Activated CD4-positive, CD25-positive, alpha-beta regulatory T cell treated with anti-CD3 and anti-CD28 coated beads, Interleukin-2, amount 50 U/mL, for 72 hours (primary cell): ENCODE measurements around the gene PHF24.
A peak's percentile ranks its signal among the peaks of the same experiment; 100 is the strongest.

ENCODE experiments used
- DNase-seq: peaks from one replicate; pipeline ENCODE4 v3.0.0; 2021

Gene PHF24

GRCh38 chr9:34984049-34984448, 26.0 kb downstream of the PHF24 start:
- no peak for DNase-seq

- DNase-seq: peak; percentile 61
Measured at GRCh38 chr9:34985311-34985899, 27.3 kb downstream of the PHF24 start.

DNA sequence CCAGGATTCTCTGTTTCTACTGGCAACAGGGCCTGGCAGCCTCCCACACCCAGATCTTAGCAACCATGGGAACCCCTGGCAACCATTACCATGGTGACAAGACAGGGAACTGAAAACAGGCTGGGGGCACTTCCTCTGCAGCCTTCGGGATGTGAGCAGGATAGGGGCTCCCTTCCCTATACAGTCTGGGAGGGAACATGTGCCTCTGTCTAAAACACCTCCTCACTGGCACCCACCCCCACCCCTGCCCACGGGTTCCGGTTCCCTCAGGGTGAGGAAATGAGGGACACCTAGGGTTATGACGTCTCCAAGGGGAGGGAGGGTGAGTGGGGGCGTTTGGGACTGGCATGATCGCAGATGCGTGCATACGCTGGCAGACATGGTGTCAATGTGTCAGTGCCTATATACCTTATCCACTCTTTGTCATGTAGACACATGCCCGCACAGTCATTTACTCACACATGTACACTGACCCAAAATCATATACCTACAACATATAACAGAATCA, 28.5 kb downstream of the PHF24 start:
- DNase-seq: no peak

DNA sequence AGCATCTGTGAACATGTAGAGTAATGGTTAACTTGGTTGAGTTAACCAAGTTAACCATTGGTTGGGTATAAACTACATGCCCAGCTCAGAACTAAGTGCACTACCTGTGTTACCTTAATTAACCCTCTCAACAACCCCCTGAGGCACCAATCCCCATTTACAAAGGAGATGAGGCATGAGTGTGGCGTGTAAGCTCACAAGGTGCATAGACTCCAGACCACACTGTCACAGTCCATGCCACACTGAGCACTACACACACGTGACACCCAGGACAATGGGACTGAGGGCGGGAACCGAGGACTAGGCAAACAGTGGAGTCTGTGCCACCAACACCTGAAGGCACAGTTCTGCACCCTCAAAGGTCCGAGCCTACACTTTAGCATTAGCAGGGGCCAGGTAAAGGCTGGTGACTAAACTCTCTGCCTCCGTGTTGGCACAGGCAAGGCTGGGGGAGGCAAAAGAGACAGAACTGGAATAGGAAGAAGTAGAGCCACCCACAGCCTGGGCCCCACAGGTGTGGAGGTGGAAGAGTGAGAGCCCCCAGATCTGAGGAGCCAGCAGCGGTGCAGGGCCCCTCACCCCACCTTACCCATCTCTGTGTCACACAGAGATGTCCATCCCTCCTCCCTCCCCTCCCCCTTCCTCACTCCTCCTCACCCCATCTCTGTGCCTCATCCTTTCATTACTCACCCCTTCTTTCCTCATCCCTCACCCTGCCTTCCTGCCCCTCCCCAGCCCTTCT, 29.2 kb downstream of the PHF24 start:
- no peak for DNase-seq

- no peak for DNase-seq
Measured at GRCh38 chr9:34988218-34989002, 30.3 kb downstream of the PHF24 start.

GRCh38 chr9:34989003-34989945, 31.2 kb downstream of the PHF24 start, which contains the start of gene DNAJB5:
TSS of gene DNAJB5 (plus strand) at chr9:34989745. CDS start at chr9:34990631, 886 bp downstream.
- peak; percentile 98 for DNase-seq

DNA sequence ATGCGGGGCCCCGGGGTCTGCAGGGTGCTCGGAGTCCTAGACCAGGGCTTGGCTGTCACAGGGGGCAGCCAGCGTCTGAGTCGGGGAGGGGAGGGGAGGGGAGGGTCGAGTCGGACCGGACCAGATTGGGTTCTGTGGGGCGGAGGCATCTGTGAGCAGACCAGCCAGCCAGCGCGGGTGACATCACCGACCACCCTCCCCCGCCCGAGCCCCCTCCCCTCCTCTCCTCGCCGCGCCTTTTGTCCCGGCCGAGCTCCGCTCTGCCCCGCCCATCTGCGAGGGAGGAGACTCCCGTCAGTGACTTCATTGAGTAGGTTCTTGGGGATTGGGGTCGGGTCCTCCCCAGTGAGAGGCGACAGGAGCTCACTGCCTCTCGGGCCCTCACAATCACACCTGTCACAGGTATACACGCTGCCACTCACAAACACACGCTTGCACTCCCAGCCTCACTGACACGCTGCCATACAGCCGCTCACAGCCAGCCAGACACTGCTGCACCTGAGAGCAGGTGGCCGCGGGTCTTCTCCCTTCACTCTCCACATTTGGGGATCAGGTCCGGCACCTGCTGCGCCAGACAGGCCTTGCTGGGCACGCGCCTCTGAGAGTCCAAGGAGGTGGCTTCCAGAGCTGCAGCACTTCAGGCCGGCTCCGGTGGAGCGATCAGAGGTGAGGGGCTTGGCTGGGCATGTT, 32.0 kb downstream of the PHF24 start:
- DNase-seq: peak; percentile 51

GRCh38 chr9:34990908-34991606, 33.0 kb downstream of the PHF24 start:
- no peak for DNase-seq

DNA sequence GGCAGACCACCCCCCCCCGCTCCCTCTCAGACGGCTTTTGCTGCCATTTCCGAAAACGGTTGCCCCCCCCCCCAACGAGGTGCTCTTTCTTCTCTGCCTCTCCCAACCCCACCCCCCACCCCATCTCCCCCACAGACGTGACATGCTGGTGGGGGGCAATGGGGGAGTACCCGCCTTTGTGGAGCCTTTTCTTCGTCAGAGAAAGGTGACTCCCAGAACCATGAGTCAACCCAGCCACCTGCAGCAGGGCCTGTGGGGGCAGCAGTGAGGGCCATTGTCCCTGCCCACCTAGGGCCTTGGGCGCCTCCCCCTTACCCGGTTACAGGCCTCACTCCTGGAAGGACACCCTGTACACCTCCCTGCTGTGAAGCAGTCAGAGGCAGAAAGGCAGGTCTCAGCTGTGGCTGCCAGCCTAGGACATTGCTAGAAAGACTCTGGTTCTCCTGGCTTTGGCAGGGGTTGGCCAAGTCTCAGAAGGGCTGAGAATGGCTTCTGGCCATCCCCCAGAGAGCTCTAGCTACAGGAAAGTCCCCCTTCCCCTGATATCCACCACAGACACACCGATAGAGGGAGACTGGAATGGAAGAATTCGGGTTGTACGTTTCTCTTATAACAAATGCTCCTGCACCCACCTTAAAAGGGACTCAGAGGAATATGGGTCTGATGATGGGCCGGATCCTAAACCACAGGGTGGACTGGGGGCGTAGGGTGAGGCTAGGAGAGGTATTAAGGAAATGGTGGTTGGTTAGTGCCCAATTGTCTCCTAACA, 33.7 kb downstream of the PHF24 start:
- DNase-seq: no peak

DNA sequence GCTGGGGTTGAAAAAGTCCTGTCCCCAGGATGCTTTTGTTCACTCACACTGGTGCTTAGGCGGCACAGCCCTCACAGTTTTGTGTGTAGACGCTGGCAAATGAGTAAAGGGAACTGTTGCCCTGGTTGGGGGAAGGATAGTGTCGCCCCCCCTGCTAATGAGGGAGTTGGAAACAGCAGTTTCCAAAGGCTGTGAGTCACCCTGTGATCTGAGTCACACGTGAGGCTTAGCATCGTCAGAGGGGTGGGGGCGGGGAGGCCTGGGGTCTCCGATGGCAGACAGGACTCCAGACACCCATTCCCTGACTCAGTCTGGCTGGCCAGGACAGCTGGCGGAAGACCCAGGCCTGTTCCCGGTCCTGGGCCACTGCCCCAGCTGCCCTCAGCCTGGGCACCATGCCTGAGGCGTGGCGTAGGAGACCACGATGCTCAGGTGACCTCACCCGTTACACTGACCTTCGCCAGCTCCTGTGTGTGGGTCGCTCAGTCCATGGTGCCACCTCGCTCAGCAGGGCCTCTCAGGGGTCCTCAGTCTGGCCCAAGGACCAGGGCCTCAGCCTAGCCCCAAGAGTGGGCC, 34.4 kb downstream of the PHF24 start:
- no peak for DNase-seq

GRCh38 chr9:34993502-34994259, 35.6 kb downstream of the PHF24 start:
- no peak for DNase-seq

- DNase-seq: no peak
Measured at GRCh38 chr9:34994260-34994899, 36.3 kb downstream of the PHF24 start.

DNA sequence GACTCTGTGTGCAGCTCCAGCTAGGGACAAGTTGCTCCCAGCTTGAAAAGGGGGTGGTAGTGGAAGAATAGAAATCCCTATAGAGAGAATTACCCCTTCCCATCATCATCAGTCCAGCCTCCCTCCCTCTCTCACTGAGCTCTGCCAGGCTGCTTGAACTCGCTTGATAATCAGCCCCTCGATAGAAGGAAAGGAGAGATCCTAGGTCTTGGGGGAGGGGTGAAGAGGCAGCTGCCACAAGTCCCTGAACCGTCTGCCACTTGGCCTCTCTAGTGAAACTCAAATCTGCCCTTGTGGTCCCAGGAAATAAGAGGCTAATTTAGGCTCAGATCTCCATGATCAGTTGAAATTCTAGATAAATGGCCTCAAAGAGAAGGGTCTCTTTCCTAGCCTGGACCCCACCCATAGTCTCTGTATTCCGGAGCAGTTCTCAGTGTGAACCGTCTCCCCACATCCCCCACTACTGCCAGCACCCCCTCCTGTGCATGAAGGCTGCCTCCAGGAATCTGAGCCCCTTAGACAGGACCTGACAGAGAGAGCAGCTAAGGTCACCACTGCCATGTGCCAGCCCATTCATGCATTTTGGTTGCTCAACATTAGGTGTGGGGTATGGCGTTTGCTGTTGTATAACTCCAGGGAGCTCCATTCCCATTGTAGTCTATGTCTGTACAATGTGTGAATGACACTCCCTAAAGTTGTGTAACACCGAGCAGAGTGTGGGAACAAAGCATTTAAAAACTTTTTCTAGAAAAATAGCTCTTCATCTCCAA, 37.0 kb downstream of the PHF24 start:
- no peak for DNase-seq

GRCh38 chr9:34995670-34996060, 37.6 kb downstream of the PHF24 start:
- DNase-seq: no peak

DNA sequence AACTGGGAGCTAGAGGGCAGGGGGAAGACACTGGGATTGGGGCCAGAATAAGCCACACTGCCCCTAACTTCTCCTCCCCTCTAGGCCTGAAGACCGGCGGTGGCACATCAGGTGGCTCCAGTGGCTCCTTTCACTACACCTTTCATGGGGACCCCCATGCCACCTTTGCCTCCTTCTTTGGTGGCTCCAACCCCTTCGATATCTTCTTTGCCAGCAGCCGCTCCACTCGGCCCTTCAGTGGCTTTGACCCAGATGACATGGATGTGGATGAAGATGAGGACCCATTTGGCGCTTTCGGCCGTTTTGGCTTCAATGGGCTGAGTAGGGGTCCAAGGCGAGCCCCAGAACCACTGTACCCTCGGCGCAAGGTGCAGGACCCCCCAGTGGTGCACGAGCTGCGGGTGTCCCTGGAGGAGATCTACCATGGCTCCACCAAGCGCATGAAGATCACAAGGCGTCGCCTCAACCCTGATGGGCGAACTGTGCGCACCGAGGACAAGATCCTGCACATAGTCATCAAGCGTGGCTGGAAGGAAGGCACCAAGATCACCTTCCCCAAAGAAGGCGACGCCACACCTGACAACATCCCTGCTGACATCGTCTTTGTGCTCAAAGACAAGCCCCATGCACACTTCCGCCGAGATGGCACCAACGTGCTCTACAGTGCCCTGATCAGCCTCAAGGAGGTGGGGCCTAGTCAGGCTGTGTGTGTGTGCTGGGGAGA, 38.3 kb downstream of the PHF24 start:
- no peak for DNase-seq

- DNase-seq: no peak
Measured at GRCh38 chr9:34996905-34997279, 38.8 kb downstream of the PHF24 start.

- DNase-seq: no peak
Measured at GRCh38 chr9:34997379-34997781, 39.3 kb downstream of the PHF24 start.
